Measurements from ENCODE around the gene GMFB. TPM values are rescaled to one million over a fixed set of nuclear protein-coding genes. Genes with fewer than 3 reads are reported as not detected.
"Not testable (repeated sequence)": the region's sequence is repeated elsewhere in the genome, so short reads cannot be mapped to it uniquely, and the experiment has no call there.

GMFB gene
- total and polyA plus RNA-seq, 8 donors = 4.1 to 101 (median 29.2) TPM

DNA sequence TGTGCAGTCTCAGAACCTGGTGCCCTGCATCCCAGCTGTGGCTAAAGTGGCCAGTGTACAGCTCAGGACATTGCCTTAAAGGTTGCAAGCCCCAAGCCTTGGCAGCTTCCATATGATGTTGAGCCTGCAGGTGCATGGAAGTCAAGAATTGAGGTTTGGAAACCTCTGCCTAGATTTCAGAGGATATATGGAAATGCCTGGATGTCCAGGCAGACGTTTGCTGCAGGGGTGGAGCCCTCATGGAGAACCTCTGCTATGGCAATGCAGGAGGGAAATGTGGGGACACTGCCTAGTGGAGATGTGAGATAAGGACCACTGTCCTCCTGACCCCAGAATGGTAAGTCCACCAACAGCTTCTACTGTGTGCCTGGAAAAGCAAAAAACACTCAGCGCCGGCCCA, 29.7 kb downstream of the GMFB start:
- Histone ChIP-seq H3K9me3 (peaks cover 0 to 15% (median 9%) of the 10 kb centered on the region in 4 donors), H3K36me3 (no peaks in the 10 kb centered on the region), H3K27me3 (peaks cover 0 to 33% (median 5%) of the 10 kb centered on the region in 3 donors), H3K4me3 (no peak overlapping the region), H3K4me1 (peaks cover 0 to 6% (median 2%) of the 10 kb centered on the region in 4 donors), H3K27ac (no peak overlapping the region)
- no peak for DNase-seq
- WGBS, 5 donors = 86 to 95% (median 90%) methylated on average over 3 of the region's 3 CpGs
- TF ChIP-seq, protein P1, sequence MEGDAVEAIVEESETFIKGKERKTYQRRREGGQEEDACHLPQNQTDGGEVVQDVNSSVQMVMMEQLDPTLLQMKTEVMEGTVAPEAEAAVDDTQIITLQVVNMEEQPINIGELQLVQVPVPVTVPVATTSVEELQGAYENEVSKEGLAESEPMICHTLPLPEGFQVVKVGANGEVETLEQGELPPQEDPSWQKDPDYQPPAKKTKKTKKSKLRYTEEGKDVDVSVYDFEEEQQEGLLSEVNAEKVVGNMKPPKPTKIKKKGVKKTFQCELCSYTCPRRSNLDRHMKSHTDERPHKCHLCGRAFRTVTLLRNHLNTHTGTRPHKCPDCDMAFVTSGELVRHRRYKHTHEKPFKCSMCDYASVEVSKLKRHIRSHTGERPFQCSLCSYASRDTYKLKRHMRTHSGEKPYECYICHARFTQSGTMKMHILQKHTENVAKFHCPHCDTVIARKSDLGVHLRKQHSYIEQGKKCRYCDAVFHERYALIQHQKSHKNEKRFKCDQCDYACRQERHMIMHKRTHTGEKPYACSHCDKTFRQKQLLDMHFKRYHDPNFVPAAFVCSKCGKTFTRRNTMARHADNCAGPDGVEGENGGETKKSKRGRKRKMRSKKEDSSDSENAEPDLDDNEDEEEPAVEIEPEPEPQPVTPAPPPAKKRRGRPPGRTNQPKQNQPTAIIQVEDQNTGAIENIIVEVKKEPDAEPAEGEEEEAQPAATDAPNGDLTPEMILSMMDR (IDR thresholded peaks at IDR 0.05) = no peak
- TF ChIP-seq POLR2AphosphoS5 (IDR thresholded peaks at IDR 0.05) (no peak), EP300 (IDR thresholded peaks at IDR 0.05) (no peak), POLR2A (IDR thresholded peaks at IDR 0.05) (no peak)
- intact Hi-C loops (cut with DNase I; ENCODE audit: low total_unique reads) = no loop called here

DNA sequence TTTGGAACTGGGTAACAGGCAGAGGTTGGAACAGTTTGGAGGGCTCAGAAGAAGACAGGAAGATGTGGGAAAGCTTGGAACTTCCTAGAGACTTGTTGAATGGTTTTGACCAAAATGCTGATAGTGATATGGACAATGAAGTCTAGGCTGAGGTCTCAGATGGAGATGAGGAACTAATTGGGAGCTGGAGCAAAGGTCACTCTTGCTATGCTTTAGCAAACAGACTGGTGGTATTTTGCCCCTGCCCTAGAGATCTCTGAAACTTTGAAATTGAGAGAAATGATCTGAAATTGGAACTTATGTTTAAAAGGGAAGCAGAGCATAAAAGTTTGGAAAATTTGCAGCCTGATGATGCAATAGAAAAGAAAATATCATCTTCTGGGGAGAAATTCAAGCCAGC, 30.2 kb downstream of the GMFB start:
- H3K27ac ChIP-seq; H3K4me1 ChIP-seq; H3K4me3 ChIP-seq; intact Hi-C loops (cut with DNase I; ENCODE audit: low total_unique reads); H3K36me3 ChIP-seq; DNase-seq: not testable (repeated sequence)
- peaks cover 0 to 39% (median 5%) of the 10 kb centered on the region in 3 donors for H3K27me3 ChIP-seq
- H3K9me3 ChIP-seq = peaks cover 0 to 15% (median 9%) of the 10 kb centered on the region in 4 donors

DNA sequence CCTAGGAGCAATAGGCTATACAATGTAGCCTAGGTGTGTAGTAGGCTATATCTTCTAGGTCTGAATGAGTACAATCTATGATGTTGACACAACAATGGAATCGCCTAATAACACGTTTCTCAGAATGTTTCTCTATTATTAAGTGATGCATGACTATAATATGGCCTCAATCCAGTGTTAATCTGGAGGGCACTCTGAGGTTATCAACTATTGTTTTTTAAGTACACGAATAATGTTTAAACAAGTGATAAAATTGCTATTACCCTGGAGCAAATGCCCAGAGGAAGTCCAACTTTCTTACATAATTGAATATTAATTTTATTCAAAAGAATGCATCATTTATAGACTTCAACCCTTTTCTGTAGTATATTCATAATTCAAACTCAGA, 31.2 kb downstream of the GMFB start:
- WGBS, 5 donors = 28 to 46% (median 31%) methylated on average over 3 of the region's 3 CpGs
- intact Hi-C loops (cut with DNase I; ENCODE audit: low total_unique reads) = no loop called here
- peaks cover 0 to 15% (median 9%) of the 10 kb centered on the region in 4 donors for H3K9me3 ChIP-seq
- peaks cover 0 to 33% (median 2%) of the 10 kb centered on the region in 3 donors for H3K27me3 ChIP-seq
- H3K36me3 ChIP-seq = no peaks in the 10 kb centered on the region
- peak in 1 of 2 donors; percentile 42 for DNase-seq
- TF ChIP-seq POLR2AphosphoS5 (IDR thresholded peaks at IDR 0.05) = peak in 1 of 3 donors; percentile 38
- TF ChIP-seq POLR2A (IDR thresholded peaks at IDR 0.05) = no peak
- H3K4me3 ChIP-seq = no peak overlapping the region
- peaks cover 0 to 6% (median 2%) of the 10 kb centered on the region in 4 donors for H3K4me1 ChIP-seq
- no peak overlapping the region for H3K27ac ChIP-seq

DNA sequence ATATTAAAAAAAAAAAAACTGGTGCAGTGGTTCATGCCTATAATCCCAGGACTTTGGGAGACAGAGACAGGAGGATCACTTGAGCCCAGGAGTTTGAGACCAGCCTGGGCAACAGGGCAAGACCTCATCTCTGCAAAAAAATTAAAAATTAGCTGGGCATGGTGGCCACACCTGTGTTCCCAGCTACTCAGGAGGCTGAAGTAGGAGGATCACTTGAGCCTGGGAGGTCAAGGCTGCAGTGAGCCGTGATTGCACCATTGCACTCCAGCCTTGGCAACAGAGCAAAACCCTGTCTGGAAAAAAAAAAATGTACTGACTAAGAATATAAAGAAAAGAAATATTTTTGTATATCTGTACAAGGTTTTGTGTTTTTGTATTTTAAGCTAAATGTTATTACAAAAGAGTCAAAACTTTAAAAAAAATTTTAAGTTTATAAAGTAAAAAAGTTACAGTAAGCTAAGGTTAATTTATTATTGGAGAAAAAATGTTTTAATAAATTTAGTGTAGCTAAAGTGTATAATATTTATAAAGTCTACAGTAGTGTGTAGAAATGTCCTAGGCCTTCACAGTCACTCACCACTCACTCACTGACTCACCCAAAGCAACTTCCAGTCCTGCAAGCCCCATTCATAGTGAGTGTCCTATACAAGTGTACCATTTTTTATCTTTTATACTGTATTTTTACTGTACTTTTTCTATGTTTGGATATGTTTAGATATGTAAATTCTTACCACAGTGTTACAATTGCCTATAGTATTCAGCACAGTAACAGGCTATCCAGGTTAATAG, 31.8 kb downstream of the GMFB start:
- H3K36me3 ChIP-seq; H3K27ac ChIP-seq; intact Hi-C loops (cut with DNase I; ENCODE audit: low total_unique reads); H3K4me1 ChIP-seq; H3K4me3 ChIP-seq; DNase-seq: not testable (repeated sequence)
- H3K9me3 ChIP-seq = peaks cover 0 to 15% (median 9%) of the 10 kb centered on the region in 4 donors
- peaks cover 0 to 29% (median 2%) of the 10 kb centered on the region in 3 donors for H3K27me3 ChIP-seq
- whole genome bisulfite sequencing, 5 donors = 81 to 88% (median 85%) methylated on average over 1 of the region's 1 CpG

DNA sequence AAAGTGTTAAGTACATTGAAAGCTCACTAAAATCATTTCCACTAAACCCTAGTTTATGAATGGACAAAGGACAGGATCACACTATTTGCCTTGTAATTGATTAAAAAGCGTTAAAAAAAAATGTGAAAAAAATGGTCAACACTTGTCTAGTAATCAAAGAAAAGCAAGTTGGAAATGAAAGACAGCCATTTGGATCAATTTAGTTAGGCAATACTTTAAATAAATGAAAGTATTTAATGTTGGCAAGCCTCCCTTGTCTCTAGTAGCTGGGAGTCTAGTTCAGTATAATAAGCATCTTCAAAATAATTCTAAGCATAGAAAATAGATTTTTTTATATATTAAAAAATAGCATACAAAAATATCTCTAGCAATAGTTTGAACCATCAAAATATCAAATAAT, 33.4 kb downstream of the GMFB start:
- Histone ChIP-seq H3K36me3 (no peaks in the 10 kb centered on the region), H3K4me3 (no peak overlapping the region), H3K27me3 (peaks cover 0 to 23% (median 2%) of the 10 kb centered on the region in 3 donors), H3K4me1 (peaks cover 0 to 6% (median 2%) of the 10 kb centered on the region in 4 donors), H3K9me3 (peaks cover 0 to 15% (median 9%) of the 10 kb centered on the region in 4 donors), H3K27ac (no peak overlapping the region)
- TF ChIP-seq POLR2A (IDR thresholded peaks at IDR 0.05) = no peak
- no peak for TF ChIP-seq EP300 (IDR thresholded peaks at IDR 0.05)
- TF ChIP-seq, protein P1 (IDR thresholded peaks at IDR 0.05) = no peak
- TF ChIP-seq POLR2AphosphoS5 (IDR thresholded peaks at IDR 0.05) = no peak
- no peak for DNase-seq
- WGBS, 5 donors = 51 to 64% (median 61%) methylated on average over 1 of the region's 1 CpG
- intact Hi-C loops (cut with DNase I; ENCODE audit: low total_unique reads) = no loop called here

DNA sequence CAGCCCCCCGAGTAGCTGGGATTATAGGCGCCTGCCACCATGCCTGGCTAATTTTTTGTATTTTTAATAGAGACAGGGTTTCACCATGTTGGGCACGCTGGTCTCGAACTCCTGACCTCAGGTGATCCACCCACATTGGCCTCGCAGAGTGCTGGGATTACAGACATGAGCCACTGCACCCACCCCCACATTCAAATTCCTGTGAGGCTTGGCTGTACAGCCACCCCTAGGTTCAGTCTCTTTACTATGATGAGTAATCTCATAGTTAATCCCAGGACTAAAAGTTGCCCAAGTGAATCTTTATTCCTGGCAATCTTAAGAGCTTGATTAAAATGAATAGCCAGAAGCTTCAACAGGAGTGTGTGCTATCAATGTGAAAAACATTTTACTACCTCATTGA, 34.8 kb downstream of the GMFB start:
- peaks cover 0 to 19% (median 0%) of the 10 kb centered on the region in 3 donors for H3K27me3 ChIP-seq
- H3K27ac ChIP-seq; intact Hi-C loops (cut with DNase I; ENCODE audit: low total_unique reads); H3K4me3 ChIP-seq; H3K4me1 ChIP-seq; DNase-seq; H3K9me3 ChIP-seq; H3K36me3 ChIP-seq: not testable (repeated sequence)
- WGBS, 5 donors = 87 to 94% (median 89%) methylated on average over 5 of the region's 5 CpGs

Data from stomach (tissue), 9 donors.